Duodenal mucosa (tissue), 2 donors: Measurements from ENCODE around the gene RGS21.
"Not testable (repeated sequence)": the region's sequence is repeated elsewhere in the genome, so short reads cannot be mapped to it uniquely, and the experiment has no call there.

Experiments used
- H3K27ac ChIP-seq: one replicate; pipeline ENCODE4 v1.7.0; 2013; ENCODE audit warnings: low read depth, low read length
- H3K27me3 ChIP-seq, 2 donors: one replicate each; pipeline ENCODE4 v1.7.0; 2013; ENCODE audit warnings: low read length in 2 of 2, control low read depth in 1 of 2; ENCODE audit not compliant: insufficient read depth in 2 of 2, control insufficient read depth in 1 of 2
- H3K36me3 ChIP-seq, 2 donors: one replicate each; pipeline ENCODE4 v1.7.0; 2013; ENCODE audit warnings: low read length in 2 of 2, control low read depth in 1 of 2; ENCODE audit not compliant: insufficient read depth in 2 of 2, control insufficient read depth in 1 of 2
- H3K4me1 ChIP-seq, 2 donors: one replicate each; pipeline ENCODE4 v1.7.0; 2013; ENCODE audit warnings: low read length in 2 of 2, control low read depth in 1 of 2; ENCODE audit not compliant: insufficient read depth in 2 of 2, control insufficient read depth in 1 of 2
- H3K4me3 ChIP-seq, 2 donors: one replicate each; pipeline ENCODE4 v1.7.0; 2013; ENCODE audit warnings: low read length in 2 of 2, low read depth in 1 of 2
- H3K9ac ChIP-seq, 2 donors: one replicate each; pipeline ENCODE4 v1.7.0; 2013; ENCODE audit warnings: low read length in 2 of 2, low read depth in 1 of 2
- H3K9me3 ChIP-seq, 2 donors: one replicate each; pipeline ENCODE4 v1.7.0; 2013; ENCODE audit warnings: low read length in 2 of 2, control low read depth in 1 of 2; ENCODE audit not compliant: control insufficient read depth in 1 of 2

The RGS21 gene

GRCh38 chr1:192316942-192317450, at the start of gene RGS21:
Gene RGS21 (plus strand): TSS chr1:192316992. CDS start chr1:192343037, 26,045 bp downstream.
- H3K9ac ChIP-seq, result no peak within 1 kb of the TSS
- H3K4me3 ChIP-seq, result no peak within 1 kb of the TSS
- no peaks in the 10 kb centered on the region for H3K4me1 ChIP-seq
- no peaks in the 10 kb centered on the region for H3K36me3 ChIP-seq
- no peaks in the 10 kb centered on the region for H3K9me3 ChIP-seq
- no peak within 1 kb of the TSS for H3K27ac ChIP-seq
- no peaks in the 10 kb centered on the region for H3K27me3 ChIP-seq

- no peaks in the 10 kb centered on the region for H3K36me3 ChIP-seq
- H3K9me3 ChIP-seq, result no peaks in the 10 kb centered on the region
- no peaks in the 10 kb centered on the region for H3K4me1 ChIP-seq
- H3K27ac ChIP-seq, result no peak overlapping the region
- H3K9ac ChIP-seq, result no peak overlapping the region
- H3K27me3 ChIP-seq, result no peaks in the 10 kb centered on the region
- H3K4me3 ChIP-seq, result no peak overlapping the region
Measured at GRCh38 chr1:192268468-192269052, 48.2 kb upstream of the RGS21 start.

GRCh38 chr1:192270398-192270797, 46.4 kb upstream of the RGS21 start:
- H3K9ac ChIP-seq, result no peak overlapping the region

GRCh38 chr1:192272732-192273131, 44.1 kb upstream of the RGS21 start:
- H3K27ac ChIP-seq, result no peak overlapping the region
- H3K9ac ChIP-seq, result no peak overlapping the region
- no peaks in the 10 kb centered on the region for H3K9me3 ChIP-seq
- H3K36me3 ChIP-seq, result no peaks in the 10 kb centered on the region
- no peaks in the 10 kb centered on the region for H3K27me3 ChIP-seq
- H3K4me1 ChIP-seq, result no peaks in the 10 kb centered on the region
- no peak overlapping the region for H3K4me3 ChIP-seq

More at GRCh38 chr1:192270398-192270797, 46.4 kb upstream of the RGS21 start:
- H3K27me3 ChIP-seq, result no peaks in the 10 kb centered on the region
- H3K4me3 ChIP-seq, result no peak overlapping the region
- no peaks in the 10 kb centered on the region for H3K4me1 ChIP-seq
- no peak overlapping the region for H3K27ac ChIP-seq
- no peaks in the 10 kb centered on the region for H3K9me3 ChIP-seq
- no peaks in the 10 kb centered on the region for H3K36me3 ChIP-seq

- Histone ChIP-seq H3K27ac (no peak overlapping the region), H3K9ac (no peak overlapping the region), H3K9me3 (no peaks in the 10 kb centered on the region), H3K36me3 (no peaks in the 10 kb centered on the region), H3K4me1 (no peaks in the 10 kb centered on the region), H3K4me3 (no peak overlapping the region), H3K27me3 (no peaks in the 10 kb centered on the region)
Measured at GRCh38 chr1:192274588-192274987, 42.2 kb upstream of the RGS21 start.

GRCh38 chr1:192277635-192278034, 39.2 kb upstream of the RGS21 start:
- Histone ChIP-seq H3K9me3 (peaks cover 0 to 8% of the 10 kb centered on the region in 2 donors), H3K36me3 (no peaks in the 10 kb centered on the region), H3K27ac (no peak overlapping the region), H3K4me3 (no peak overlapping the region), H3K4me1 (no peaks in the 10 kb centered on the region), H3K27me3 (no peaks in the 10 kb centered on the region), H3K9ac (no peak overlapping the region)

GRCh38 chr1:192284927-192285326, 31.9 kb upstream of the RGS21 start:
- Histone ChIP-seq H3K36me3 (no peaks in the 10 kb centered on the region), H3K9ac (no peak overlapping the region), H3K27me3 (no peaks in the 10 kb centered on the region), H3K4me3 (no peak overlapping the region), H3K27ac (no peak overlapping the region), H3K9me3 (peaks cover 0 to 8% of the 10 kb centered on the region in 2 donors), H3K4me1 (no peaks in the 10 kb centered on the region)

GRCh38 chr1:192303029-192303428, 13.8 kb upstream of the RGS21 start:
- Histone ChIP-seq H3K27me3 (no peaks in the 10 kb centered on the region), H3K4me3 (no peak overlapping the region), H3K9ac (no peak overlapping the region), H3K27ac (no peak overlapping the region), H3K36me3 (no peaks in the 10 kb centered on the region), H3K9me3 (no peaks in the 10 kb centered on the region), H3K4me1 (no peaks in the 10 kb centered on the region)

GRCh38 chr1:192308314-192308713, 8.5 kb upstream of the RGS21 start:
- H3K9me3 ChIP-seq, H3K4me3 ChIP-seq, H3K4me1 ChIP-seq, H3K27ac ChIP-seq, H3K9ac ChIP-seq, H3K36me3 ChIP-seq, H3K27me3 ChIP-seq: not testable (repeated sequence)

GRCh38 chr1:192311281-192311680, 5.5 kb upstream of the RGS21 start:
- no peak overlapping the region for H3K4me3 ChIP-seq
- H3K4me1 ChIP-seq, result no peaks in the 10 kb centered on the region
- H3K36me3 ChIP-seq, result no peaks in the 10 kb centered on the region
- no peak overlapping the region for H3K9ac ChIP-seq
- no peaks in the 10 kb centered on the region for H3K27me3 ChIP-seq
- no peaks in the 10 kb centered on the region for H3K9me3 ChIP-seq
- H3K27ac ChIP-seq, result no peak overlapping the region
